WI38 (cell line): Measurements from ENCODE around the gene WDR17.

Experiments used
- H3K4me3 ChIP-seq: 2 replicates; pipeline ENCODE4 v1.5.1; 2011; ENCODE audit warnings: low read depth, mild to moderate bottlenecking, control low read depth, low read length
- TF ChIP-seq, protein P1 (sequence below): IDR thresholded peaks from 2 replicates; pipeline ENCODE4 v1.5.1; 2012; ENCODE audit warnings: low read depth, mild to moderate bottlenecking, control low read depth, low read length

WDR17 gene

GRCh38 chr4:176134670-176135069, 69.0 kb downstream of the WDR17 start:
- TF ChIP-seq, protein P1, sequence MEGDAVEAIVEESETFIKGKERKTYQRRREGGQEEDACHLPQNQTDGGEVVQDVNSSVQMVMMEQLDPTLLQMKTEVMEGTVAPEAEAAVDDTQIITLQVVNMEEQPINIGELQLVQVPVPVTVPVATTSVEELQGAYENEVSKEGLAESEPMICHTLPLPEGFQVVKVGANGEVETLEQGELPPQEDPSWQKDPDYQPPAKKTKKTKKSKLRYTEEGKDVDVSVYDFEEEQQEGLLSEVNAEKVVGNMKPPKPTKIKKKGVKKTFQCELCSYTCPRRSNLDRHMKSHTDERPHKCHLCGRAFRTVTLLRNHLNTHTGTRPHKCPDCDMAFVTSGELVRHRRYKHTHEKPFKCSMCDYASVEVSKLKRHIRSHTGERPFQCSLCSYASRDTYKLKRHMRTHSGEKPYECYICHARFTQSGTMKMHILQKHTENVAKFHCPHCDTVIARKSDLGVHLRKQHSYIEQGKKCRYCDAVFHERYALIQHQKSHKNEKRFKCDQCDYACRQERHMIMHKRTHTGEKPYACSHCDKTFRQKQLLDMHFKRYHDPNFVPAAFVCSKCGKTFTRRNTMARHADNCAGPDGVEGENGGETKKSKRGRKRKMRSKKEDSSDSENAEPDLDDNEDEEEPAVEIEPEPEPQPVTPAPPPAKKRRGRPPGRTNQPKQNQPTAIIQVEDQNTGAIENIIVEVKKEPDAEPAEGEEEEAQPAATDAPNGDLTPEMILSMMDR: no peak
- H3K4me3 ChIP-seq: no peak overlapping the region

DNA sequence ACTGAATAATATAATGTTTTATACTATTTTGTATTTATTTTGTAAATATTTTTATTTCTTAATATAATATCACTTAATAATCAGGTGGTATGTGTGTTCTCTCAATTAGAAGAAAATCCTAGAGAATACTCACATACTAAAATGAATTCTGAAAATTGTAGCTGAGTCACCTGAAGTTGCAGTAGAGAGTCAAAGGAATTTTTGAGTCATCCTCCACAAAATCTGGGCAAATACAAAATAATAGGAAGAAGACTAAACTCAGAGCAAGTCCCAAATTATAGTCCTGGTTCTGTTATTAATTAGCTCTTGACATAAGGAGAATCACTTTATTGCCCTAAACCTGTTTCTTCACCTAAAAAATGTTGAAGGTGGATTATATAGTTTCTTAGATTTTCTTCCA, 72.0 kb downstream of the WDR17 start:
- H3K4me3 ChIP-seq: no peak overlapping the region
- TF ChIP-seq, protein P1: no peak

DNA sequence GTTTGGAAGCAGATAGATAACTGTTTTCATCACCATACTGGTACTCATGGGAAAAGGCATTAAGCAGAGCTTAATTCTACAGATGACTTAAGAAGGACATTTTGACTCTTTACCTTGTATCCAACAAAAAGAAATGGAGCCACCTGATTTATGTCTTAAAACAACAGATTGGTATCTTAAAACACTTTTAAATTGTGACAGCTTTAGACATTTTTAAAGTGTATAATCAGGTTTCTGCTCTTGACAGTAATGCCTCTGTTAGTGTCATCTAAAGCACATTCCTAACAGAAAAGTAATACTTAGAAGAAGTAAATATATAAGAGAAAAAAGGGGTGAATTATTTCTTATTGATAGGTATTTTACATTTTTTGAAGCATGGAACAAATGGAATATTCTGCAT, 73.9 kb downstream of the WDR17 start:
- TF ChIP-seq, protein P1: no peak
- no peak overlapping the region for H3K4me3 ChIP-seq

DNA sequence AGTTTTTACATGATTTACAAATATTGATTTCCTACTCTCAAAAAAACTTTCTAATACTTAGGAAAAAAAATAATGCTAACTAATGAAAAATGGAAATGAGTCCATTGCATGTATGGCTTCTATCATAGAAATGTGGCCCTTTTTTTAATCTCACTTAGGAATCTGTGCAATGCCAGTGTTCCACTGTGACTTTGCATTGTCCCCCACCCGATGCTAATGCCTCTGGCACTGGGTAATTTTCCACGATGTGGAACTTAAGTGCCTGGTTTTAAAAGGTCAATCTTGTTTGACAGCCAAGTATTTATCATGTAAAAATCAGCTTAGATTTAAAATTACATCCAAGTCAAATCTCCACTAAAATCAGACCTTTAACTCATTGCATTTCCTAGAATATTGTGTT, 76.6 kb downstream of the WDR17 start:
- TF ChIP-seq, protein P1: no peak
- no peak overlapping the region for H3K4me3 ChIP-seq

GRCh38 chr4:176149680-176150355, 84.2 kb downstream of the WDR17 start:
- no peak overlapping the region for H3K4me3 ChIP-seq
- TF ChIP-seq, protein P1: no peak

DNA sequence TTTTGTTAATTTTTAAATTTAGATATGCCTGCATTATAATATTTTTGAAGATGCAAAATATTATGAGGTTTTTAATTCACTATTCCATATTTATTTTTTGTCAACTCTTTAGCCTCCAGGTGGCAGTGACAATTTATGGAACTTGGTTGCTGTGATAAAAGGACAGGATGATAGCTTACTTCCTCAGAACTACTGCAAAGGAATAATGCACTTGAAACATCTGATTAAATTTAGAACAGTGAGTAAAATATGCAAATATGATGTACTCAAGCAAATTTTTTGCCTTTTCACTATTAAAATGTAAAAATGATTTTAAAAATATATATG, 84.7 kb downstream of the WDR17 start:
- TF ChIP-seq, protein P1: no peak
- no peak overlapping the region for H3K4me3 ChIP-seq

DNA sequence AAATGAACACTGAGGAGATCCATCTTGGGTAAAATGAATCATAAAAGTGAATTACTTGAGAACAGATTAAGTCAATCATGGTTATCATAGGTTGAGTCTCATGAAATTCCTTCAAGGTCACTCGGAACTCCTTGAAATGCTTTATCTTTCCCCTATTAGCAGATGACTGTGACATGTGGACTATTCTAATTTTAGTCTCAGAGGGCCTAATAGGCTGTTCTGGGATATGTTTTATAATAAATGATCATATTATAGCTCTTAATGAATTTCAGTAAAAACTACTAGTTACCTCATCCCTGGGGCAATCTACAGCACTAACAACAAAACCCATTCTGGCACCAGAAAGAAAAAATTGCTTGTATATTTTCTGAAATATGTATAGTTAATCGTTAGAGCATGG, 85.1 kb downstream of the WDR17 start:
- TF ChIP-seq, protein P1: no peak
- no peak overlapping the region for H3K4me3 ChIP-seq
